Left ventricle myocardium inferior (tissue), 1 donor: ENCODE measurements around the gene FMN1. TPM values are rescaled to one million over a fixed set of nuclear protein-coding genes. Genes with fewer than 3 reads are reported as not detected.

Experiments
- DNase-seq: peaks from one replicate; pipeline ENCODE4 v3.0.0-alpha.2; 2020
- H3K27ac ChIP-seq: fragments of 200-600 bp; replicated peaks from 2 replicates; pipeline ENCODE4 v1.8.0; 2021
- H3K27me3 ChIP-seq: fragments of 200-600 bp; 2 replicates; pipeline ENCODE4 v1.8.0; 2021; ENCODE audit warnings: low read depth
- H3K36me3 ChIP-seq: fragments of 200-600 bp; 2 replicates; pipeline ENCODE4 v1.8.0; 2021
- H3K4me1 ChIP-seq: fragments of 200-600 bp; 2 replicates; pipeline ENCODE4 v1.8.0; 2021
- H3K4me3 ChIP-seq: fragments of 200-600 bp; 2 replicates; pipeline ENCODE4 v1.8.0; 2021; ENCODE audit warnings: mild to moderate bottlenecking, moderate library complexity
- H3K9me3 ChIP-seq: fragments of 200-600 bp; replicated peaks from 2 replicates; pipeline ENCODE4 v1.8.0; 2021
- CTCF ChIP-seq: fragments of 200-600 bp; IDR thresholded peaks from 2 replicates; pipeline ENCODE4 v1.8.0; 2021; ENCODE audit warnings: antibody characterized with exemption, mild to moderate bottlenecking, borderline replicate concordance
- intact Hi-C: fragments of 100-400 bp; cut with micrococcal nuclease; formaldehyde crosslinking; loops from one replicate; pipeline ENCODE4 v1.11.0; 2022
- total RNA-seq: library from RNA; stranded (reverse); fragmentation: NEBNext Ultra II Directional; extraction: Animal tissue kit (Norgen Biotek cat#: 25700); gene quantifications from one replicate; pipeline ENCODE4 v1.2.1, GENCODE V29; 2021
- donor health status: DM: no; HTN: yes; CAD: no; lungs with severe emphysema.

FMN1 gene
- total RNA-seq, 1 donor from 2014 or later, result 4.5 TPM

- no peak for DNase-seq
- no peak for TF ChIP-seq CTCF
- Histone ChIP-seq H3K36me3 (no peaks in the 10 kb centered on the region), H3K4me3 (no peak overlapping the region), H3K4me1 (peaks cover 12% of the 10 kb centered on the region), H3K9me3 (no peaks in the 10 kb centered on the region), H3K27me3 (peaks cover 27% of the 10 kb centered on the region), H3K27ac (no peak overlapping the region)
- intact Hi-C loops, result no loop called here
Observed at GRCh38 chr15:33188159-33188558, 6.4 kb downstream of the FMN1 start.

- no peak for DNase-seq
- no peak overlapping the region for H3K27ac ChIP-seq
- H3K4me3 ChIP-seq, result no peak overlapping the region
- H3K9me3 ChIP-seq, result no peaks in the 10 kb centered on the region
- H3K36me3 ChIP-seq, result no peaks in the 10 kb centered on the region
- H3K27me3 ChIP-seq, result no peaks in the 10 kb centered on the region
- intact Hi-C loops, result no loop called here
- peaks cover 2% of the 10 kb centered on the region for H3K4me1 ChIP-seq
- TF ChIP-seq CTCF, result no peak
Observed at GRCh38 chr15:33183334-33183733, 11.2 kb downstream of the FMN1 start.

- no peaks in the 10 kb centered on the region for H3K4me1 ChIP-seq
- no peak overlapping the region for H3K4me3 ChIP-seq
- H3K9me3 ChIP-seq, result no peaks in the 10 kb centered on the region
- DNase-seq, result no peak
- TF ChIP-seq CTCF, result no peak
- no peak overlapping the region for H3K27ac ChIP-seq
- H3K36me3 ChIP-seq, result no peaks in the 10 kb centered on the region
- H3K27me3 ChIP-seq, result no peaks in the 10 kb centered on the region
- intact Hi-C loops, result no loop called here
Observed at GRCh38 chr15:33182926-33183325, 11.6 kb downstream of the FMN1 start.

- Histone ChIP-seq H3K27me3 (no peaks in the 10 kb centered on the region), H3K9me3 (no peaks in the 10 kb centered on the region), H3K36me3 (no peaks in the 10 kb centered on the region), H3K4me3 (no peak overlapping the region), H3K27ac (no peak overlapping the region), H3K4me1 (no peaks in the 10 kb centered on the region)
- intact Hi-C loops, result no loop called here
- DNase-seq, result no peak
- TF ChIP-seq CTCF, result no peak
Observed at GRCh38 chr15:33182278-33182905, 12.1 kb downstream of the FMN1 start.

GRCh38 chr15:33179874-33180273, 14.6 kb downstream of the FMN1 start:
- Histone ChIP-seq H3K27me3 (no peaks in the 10 kb centered on the region), H3K27ac (no peak overlapping the region), H3K4me3 (no peak overlapping the region), H3K36me3 (no peaks in the 10 kb centered on the region), H3K4me1 (no peaks in the 10 kb centered on the region), H3K9me3 (no peaks in the 10 kb centered on the region)
- no peak for DNase-seq
- intact Hi-C loops, result no loop called here
- TF ChIP-seq CTCF, result no peak
